H1 (cell line): Measurements from ENCODE around the gene TMUB2. TPM values are rescaled to one million over a fixed set of nuclear protein-coding genes. Genes with fewer than 3 reads are reported as not detected.
A peak's percentile ranks its signal among the peaks of the same experiment; 100 is the strongest.

ENCODE experiments used
- CTCF ChIA-PET: fragments of 300-600 bp; sonication (Branson Sonifier 250); formaldehyde crosslinking; loops from one replicate; lab custom pipeline; 2021; ENCODE audit not compliant: partially characterized antibody; lab: Charles Lee
- POLR2A ChIA-PET: fragments of 300-600 bp; sonication (Branson Sonifier 250); formaldehyde crosslinking; loops from one replicate; lab custom pipeline; 2021; ENCODE audit warnings: inconsistent platforms; ENCODE audit not compliant: partially characterized antibody; lab: Charles Lee
- DNase-seq, 2 experiments: peaks; one replicate each; pipeline versions ENCODE4 v3.0.0 to v3.0.0-alpha.2; 2010 to 2022; ENCODE audit warnings: low spot score in 2 of 2, low read depth in 1 of 2, mixed read lengths in 1 of 2
- FAIRE-seq: peaks from 2 replicates; lab custom pipeline; 2011; peaks lifted over from hg19 to GRCh38; lab: Jason Lieb, UNC
- H2AFZ ChIP-seq: 2 replicates; pipeline ENCODE4 v1.8.1; 2012; ENCODE audit warnings: low read length, inconsistent platforms
- H2AK5ac ChIP-seq: 2 replicates; pipeline ENCODE4 v1.6.1; 2013; ENCODE audit warnings: low read depth, low read length
- H2BK120ac ChIP-seq: replicated peaks from 2 replicates; pipeline ENCODE3; 2013; ENCODE audit warnings: low read depth, low read length, inconsistent platforms
- H2BK12ac ChIP-seq: 2 replicates; pipeline ENCODE4 v1.6.1; 2013; ENCODE audit warnings: low read depth, low read length
- H2BK15ac ChIP-seq: 2 replicates; pipeline ENCODE4 v1.6.1; 2013; ENCODE audit warnings: low read length
- H2BK20ac ChIP-seq: 2 replicates; pipeline ENCODE4 v1.6.1; 2013; ENCODE audit warnings: low read length
- H2BK5ac ChIP-seq: 2 replicates; pipeline ENCODE4 v1.6.1; 2013; ENCODE audit warnings: low read depth, low read length
- H3K14ac ChIP-seq: 2 replicates; pipeline ENCODE4 v1.6.1; 2013; ENCODE audit warnings: inconsistent platforms; ENCODE audit not compliant: insufficient read length
- H3K18ac ChIP-seq: 2 replicates; pipeline ENCODE4 v1.6.1; 2013; ENCODE audit warnings: low read length; ENCODE audit errors: extremely low read depth
- H3K23ac ChIP-seq: 2 replicates; pipeline ENCODE4 v1.6.1; 2013; ENCODE audit warnings: inconsistent platforms; ENCODE audit not compliant: insufficient read length
- H3K23me2 ChIP-seq: 2 replicates; pipeline ENCODE4 v1.6.1; 2013; ENCODE audit warnings: low read depth, low read length
- H3K27ac ChIP-seq: 2 replicates; pipeline ENCODE4 v1.6.1; 2011; ENCODE audit warnings: low read depth, low read length, inconsistent platforms
- H3K27me3 ChIP-seq, 4 experiments: replicated peaks in 1 of 4; 1 replicate in 1 of 4; 2 replicates in 3 of 4; pipeline versions ENCODE4 v1.6.1 to v1.8.1; 2011 to 2013; ENCODE audit warnings: low read length in 3 of 4, mild to moderate bottlenecking in 3 of 4, inconsistent platforms in 2 of 4, mixed read lengths in 2 of 4, moderate library complexity in 1 of 4; ENCODE audit not compliant: control insufficient read depth in 3 of 4, insufficient read depth in 3 of 4; ENCODE audit errors: extremely low read depth in 1 of 4
- H3K36me3 ChIP-seq, 4 experiments: 2 replicates each; pipeline versions ENCODE4 v1.6.1 to v1.8.1; 2011 to 2013; ENCODE audit warnings: mild to moderate bottlenecking in 4 of 4, low read length in 3 of 4, moderate library complexity in 2 of 4, control low read depth in 1 of 4, inconsistent platforms in 1 of 4; ENCODE audit not compliant: insufficient read depth in 4 of 4, control insufficient read depth in 2 of 4
- H3K4ac ChIP-seq: replicated peaks from 2 replicates; pipeline ENCODE3; 2013; ENCODE audit warnings: low read length, low read depth, mixed read lengths, inconsistent platforms; ENCODE audit not compliant: insufficient read length
- H3K4me1 ChIP-seq, 4 experiments: replicated peaks in 1 of 4; 1 replicate in 1 of 4; 2 replicates in 3 of 4; pipeline versions ENCODE4 v1.6.1 to v1.8.1; 2011 to 2013; ENCODE audit warnings: low read length in 3 of 4, inconsistent platforms in 2 of 4, mixed read lengths in 1 of 4; ENCODE audit not compliant: insufficient read depth in 4 of 4, control insufficient read depth in 3 of 4
- H3K4me2 ChIP-seq, 2 experiments: 2 replicates each; pipeline versions ENCODE4 v1.6.1 to v1.8.1; 2011 to 2013; ENCODE audit warnings: low read depth in 2 of 2, low read length in 2 of 2, control low read depth in 1 of 2, inconsistent platforms in 1 of 2, mild to moderate bottlenecking in 1 of 2; ENCODE audit not compliant: insufficient read depth in 1 of 2
- H3K4me3 ChIP-seq, 4 experiments: fragments of 200-600, 300-600 bp in 1 of 4; sonication (generic), shearing (Covaris generic), sonication (Bioruptor Twin) in 1 of 4; 2 replicates each; pipeline versions ENCODE4 v1.5.1 to v1.8.1; 2011 to 2016; ENCODE audit warnings: low read length in 4 of 4, low read depth in 3 of 4, control low read depth in 2 of 4, inconsistent platforms in 2 of 4, mild to moderate bottlenecking in 2 of 4, mixed read lengths in 1 of 4, moderate library complexity in 1 of 4; ENCODE audit not compliant: insufficient read depth in 2 of 4; ENCODE audit errors: extremely low read depth in 1 of 4
- H3K56ac ChIP-seq: replicated peaks from 2 replicates; pipeline ENCODE3; 2013; ENCODE audit warnings: low read depth, mild to moderate bottlenecking, mixed read lengths, low read length, inconsistent platforms; ENCODE audit not compliant: insufficient read length
- H3K79me1 ChIP-seq: 2 replicates; pipeline ENCODE4 v1.6.1; 2013; ENCODE audit warnings: low read depth, low read length, control low read depth
- H3K79me2 ChIP-seq, 2 experiments: 2 replicates each; pipeline versions ENCODE4 v1.6.1 to v1.8.1; 2012 to 2013; ENCODE audit warnings: low read length in 2 of 2, mild to moderate bottlenecking in 2 of 2, inconsistent platforms in 1 of 2; ENCODE audit not compliant: insufficient read depth in 2 of 2, control insufficient read depth in 1 of 2
- H3K9ac ChIP-seq, 4 experiments: replicated peaks in 1 of 4; 1 replicate in 1 of 4; 2 replicates in 3 of 4; pipeline versions ENCODE4 v1.6.1 to v1.8.1; 2011 to 2013; ENCODE audit warnings: low read depth in 3 of 4, low read length in 3 of 4, control low read depth in 2 of 4, mild to moderate bottlenecking in 2 of 4, moderate library complexity in 2 of 4, inconsistent platforms in 1 of 4; ENCODE audit errors: extremely low read depth in 1 of 4
- H3K9me3 ChIP-seq, 2 experiments: 2 replicates each; pipeline versions ENCODE4 v1.6.1 to v1.8.1; 2012 to 2013; ENCODE audit warnings: mild to moderate bottlenecking in 2 of 2, moderate library complexity in 2 of 2, control low read depth in 1 of 2, inconsistent platforms in 1 of 2, low read depth in 1 of 2, low read length in 1 of 2, mixed read lengths in 1 of 2; ENCODE audit not compliant: insufficient read depth in 2 of 2
- H4K20me1 ChIP-seq, 2 experiments: replicated peaks in 1 of 2; 2 replicates each; pipeline versions ENCODE3 to v1.8.1; 2011 to 2013; ENCODE audit warnings: inconsistent platforms in 2 of 2, low read length in 2 of 2, mild to moderate bottlenecking in 1 of 2; ENCODE audit not compliant: insufficient read depth in 2 of 2, control insufficient read depth in 1 of 2
- H4K5ac ChIP-seq: 2 replicates; pipeline ENCODE4 v1.6.1; 2013; ENCODE audit warnings: low read length, low read depth, mixed read lengths, inconsistent platforms; ENCODE audit not compliant: insufficient read length
- H4K8ac ChIP-seq: 2 replicates; pipeline ENCODE4 v1.8.0; 2013; ENCODE audit warnings: mild to moderate bottlenecking, moderate library complexity, low read length, inconsistent platforms; ENCODE audit not compliant: insufficient read depth; ENCODE audit errors: extremely low read depth
- H4K91ac ChIP-seq: replicated peaks from 2 replicates; pipeline ENCODE3; 2013; ENCODE audit warnings: low read length, mixed read lengths, inconsistent platforms; ENCODE audit not compliant: insufficient read length
- FOSL1 ChIP-seq: IDR thresholded peaks from 2 replicates; pipeline ENCODE4 v1.6.1; 2011; ENCODE audit warnings: mild to moderate bottlenecking, low read depth, low read length, moderate library complexity; ENCODE audit not compliant: insufficient read depth
- GABPA ChIP-seq: IDR thresholded peaks from 2 replicates; pipeline ENCODE4 v1.6.1; 2011; ENCODE audit warnings: mild to moderate bottlenecking, low read length, moderate library complexity, borderline replicate concordance; ENCODE audit not compliant: insufficient read depth
- JUN ChIP-seq: IDR thresholded peaks from 2 replicates; pipeline ENCODE4 v1.6.1; 2011; ENCODE audit warnings: low read depth, mild to moderate bottlenecking, improper control_type of control experiment, low read length
- NRF1 ChIP-seq: IDR thresholded peaks from 2 replicates; pipeline ENCODE4 v1.6.1; 2011; ENCODE audit warnings: mild to moderate bottlenecking, low read depth, low read length, improper control_type of control experiment
- RBBP5 ChIP-seq: IDR thresholded peaks from 2 replicates; pipeline ENCODE4 v1.7.1; 2012; ENCODE audit warnings: low read depth, mild to moderate bottlenecking, inconsistent platforms, low read length, moderate library complexity, borderline replicate concordance
- TAF7 ChIP-seq: optimal IDR thresholded peaks from 2 replicates; pipeline ENCODE3; 2011; ENCODE audit warnings: low read depth, mild to moderate bottlenecking, inconsistent platforms, low read length, moderate library complexity, borderline replicate concordance
- WGBS, 2 experiments: shearing (Covaris generic) in 1 of 2; methylation state at CpG; one replicate each; pipeline versions ENCODE4 v1.1.6 to v1.1.7; 2013 to 2015; ENCODE audit warnings: low lambda C conversion rate in 2 of 2, mixed read lengths in 2 of 2, inconsistent platforms in 1 of 2, low coverage in 1 of 2, missing lambda C conversion rate in 1 of 2; ENCODE audit not compliant: insufficient replicate concordance in 2 of 2, insufficient coverage in 1 of 2, insufficient read length in 1 of 2; ENCODE audit errors: extremely low coverage in 1 of 2, missing lambda C conversion rate in 1 of 2; 5-methylcytosine and 5-hydroxymethylcytosine counted together
- polyA plus RNA-seq, 7 experiments: library from polyadenylated mRNA; depleted of rRNA in 3 of 7; stranded (reverse) in 5 of 7; unstranded in 2 of 7; fragments of >200 nt in 5 of 7; fragments of 200-250 nt in 2 of 7; gene quantifications; 1 replicate in 5 of 7; 2 replicates in 1 of 7; 4 replicates in 1 of 7; pipeline versions ENCODE4 v1.2.1 to v1.2.3, GENCODE V29; 2011 to 2013; ENCODE audit warnings: missing spikeins in 2 of 7, mixed read lengths in 2 of 7
- total RNA-seq: library from RNA; stranded (reverse); fragmentation: NEBNext Ultra II Directional; extraction: Animal tissue kit (Norgen Biotek cat#: 25700); gene quantifications from 2 replicates; pipeline ENCODE4 v1.2.1, GENCODE V29; 2021
- TF ChIP-seq, protein P1 (sequence below), 3 experiments: IDR thresholded peaks; 1 replicate in 2 of 3; 2 replicates in 1 of 3; pipeline versions ENCODE4 v1.5.1 to v1.6.1; 2011; ENCODE audit warnings: low read length in 3 of 3, mild to moderate bottlenecking in 3 of 3, inconsistent platforms in 2 of 3, low read depth in 1 of 3, moderate library complexity in 1 of 3; ENCODE audit not compliant: insufficient read depth in 1 of 3; ENCODE audit errors: control extremely low read depth in 1 of 3
- TF ChIP-seq, protein P2 (sequence below): IDR thresholded peaks from 2 replicates; pipeline ENCODE4 v1.6.1; 2011; ENCODE audit warnings: low read depth, mild to moderate bottlenecking, low read length; ENCODE audit not compliant: insufficient read depth

Gene TMUB2
- total and polyA plus RNA-seq, 2 of the 8 experiments (the other 6 are each of a cell fraction or from before 2014, with no cell fraction given) = 18.5 to 30.5 TPM

DNA sequence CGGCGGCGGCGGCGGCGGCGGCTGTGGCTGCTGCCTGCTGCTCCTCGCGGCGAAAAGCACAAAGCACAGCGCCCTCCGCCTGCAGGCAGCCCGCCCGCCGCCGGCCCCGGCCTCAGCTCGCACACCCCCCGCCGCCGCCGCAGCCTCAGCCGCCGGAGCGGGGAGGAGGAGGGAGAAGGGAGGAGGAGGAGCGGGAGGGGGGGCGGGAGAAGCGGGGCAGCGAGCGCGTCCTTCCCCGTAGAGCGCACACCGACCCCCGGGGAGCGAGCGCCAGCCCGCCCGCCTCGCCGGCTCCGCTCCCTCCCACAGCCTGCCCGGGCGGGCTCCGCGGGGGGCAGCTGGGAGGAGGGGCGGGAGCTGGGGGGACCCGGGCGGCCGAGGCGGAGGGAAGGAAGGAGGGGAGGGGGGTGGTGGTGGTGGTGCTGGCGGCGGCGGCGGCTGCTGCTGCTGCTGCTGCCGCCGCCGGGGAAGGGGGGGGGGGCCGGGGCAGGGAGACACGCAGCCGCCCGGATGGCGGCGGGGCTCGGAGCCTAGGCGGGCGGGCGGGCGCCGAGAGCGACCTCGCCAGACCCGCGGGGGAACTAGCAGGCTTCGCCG lies 32.9 kb downstream of the TMUB2 start, which contains the start of gene UBTF:
Gene UBTF (minus strand): TSS at position 60 of the 597 bp plus-strand sequence. CDS start 1,446 bp downstream, outside the sequence.
- H3K36me3 ChIP-seq = peaks cover 18 to 25% (median 21%) of the 10 kb centered on the region in 4 experiments; a peak in 7 of 8 replicates
- no peaks in the 10 kb centered on the region for H3K9me3 ChIP-seq
- peak within 1 kb of the TSS; percentile 97 for H3K56ac ChIP-seq
- FAIRE-seq (no peak), DNase-seq (peak in 1 of 2 experiments; percentile 75)
- H2AK5ac ChIP-seq = 0 out of 2 replicates have a peak within 1 kb of the TSS, but pooled peaks have one; percentile 30
- H2BK5ac ChIP-seq = peak within 1 kb of the TSS; percentile 90; the same call in 1 of the 2 replicates
- H3K14ac ChIP-seq = no peak within 1 kb of the TSS
- H3K79me2 ChIP-seq = peaks cover 11 to 23% of the 10 kb centered on the region in 2 experiments
- H2BK20ac ChIP-seq = no peak within 1 kb of the TSS
- no CpG with 5 or more reads among the region's 76 CpGs for WGBS, 2 experiments
- H3K27ac ChIP-seq = peak within 1 kb of the TSS; percentile 92
- peak within 1 kb of the TSS; percentile 90 for H4K91ac ChIP-seq
- H4K5ac ChIP-seq = peak within 1 kb of the TSS; percentile 85
- POLR2A ChIA-PET = interaction anchor here (0.8 to 4.9 kb wide), 21 partner anchors 10 to 143 kb away, joined by 3 to 58 read pairs (median 4); partner anchors contain the start of genes RUNDC3A and SLC25A39
- H4K8ac ChIP-seq = peak within 1 kb of the TSS; percentile 99
- peaks cover 21% of the 10 kb centered on the region for H3K23me2 ChIP-seq
- no peak within 1 kb of the TSS for H2BK12ac ChIP-seq
- peak within 1 kb of the TSS; percentile 79 to 100 (median 88) for H3K4me3 ChIP-seq
- H2BK120ac ChIP-seq = no peak within 1 kb of the TSS
- no peaks in the 10 kb centered on the region for H3K27me3 ChIP-seq
- CTCF ChIA-PET = interaction anchor here (1.0 to 1.9 kb wide), 4 partner anchors 9 to 112 kb away, joined by 3 to 6 read pairs (median 4); partner anchors contain the start of gene RUNDC3A
- H2AFZ ChIP-seq = no peak within 1 kb of the TSS
- peaks cover 9% of the 10 kb centered on the region for H3K79me1 ChIP-seq
- peaks cover 4 to 21% (median 5%) of the 10 kb centered on the region in 4 experiments; a peak in 6 of 7 replicates for H3K4me1 ChIP-seq
- peak within 1 kb of the TSS; percentile 97 for H3K18ac ChIP-seq
- H3K9ac ChIP-seq = peak within 1 kb of the TSS; percentile 67 to 96 (median 93)
- H3K4ac ChIP-seq = no peak within 1 kb of the TSS
- peaks cover 0 to 7% of the 10 kb centered on the region in 2 experiments for H4K20me1 ChIP-seq
- no peak within 1 kb of the TSS for H3K23ac ChIP-seq
- peak within 1 kb of the TSS; percentile 61; the same call in 1 of the 2 replicates for H2BK15ac ChIP-seq
- H3K4me2 ChIP-seq = peak within 1 kb of the TSS; percentile 87 to 97
- TF ChIP-seq RBBP5 (no peak), FOSL1 (no peak), GABPA (no peak), JUN (no peak), NRF1 (no peak), TAF7 (peak; percentile 23)
- TF ChIP-seq, protein P1, sequence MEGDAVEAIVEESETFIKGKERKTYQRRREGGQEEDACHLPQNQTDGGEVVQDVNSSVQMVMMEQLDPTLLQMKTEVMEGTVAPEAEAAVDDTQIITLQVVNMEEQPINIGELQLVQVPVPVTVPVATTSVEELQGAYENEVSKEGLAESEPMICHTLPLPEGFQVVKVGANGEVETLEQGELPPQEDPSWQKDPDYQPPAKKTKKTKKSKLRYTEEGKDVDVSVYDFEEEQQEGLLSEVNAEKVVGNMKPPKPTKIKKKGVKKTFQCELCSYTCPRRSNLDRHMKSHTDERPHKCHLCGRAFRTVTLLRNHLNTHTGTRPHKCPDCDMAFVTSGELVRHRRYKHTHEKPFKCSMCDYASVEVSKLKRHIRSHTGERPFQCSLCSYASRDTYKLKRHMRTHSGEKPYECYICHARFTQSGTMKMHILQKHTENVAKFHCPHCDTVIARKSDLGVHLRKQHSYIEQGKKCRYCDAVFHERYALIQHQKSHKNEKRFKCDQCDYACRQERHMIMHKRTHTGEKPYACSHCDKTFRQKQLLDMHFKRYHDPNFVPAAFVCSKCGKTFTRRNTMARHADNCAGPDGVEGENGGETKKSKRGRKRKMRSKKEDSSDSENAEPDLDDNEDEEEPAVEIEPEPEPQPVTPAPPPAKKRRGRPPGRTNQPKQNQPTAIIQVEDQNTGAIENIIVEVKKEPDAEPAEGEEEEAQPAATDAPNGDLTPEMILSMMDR (IDR thresholded peaks at IDR 0.05; ENCODE audit: control extremely low read depth in 1 of 3, insufficient read depth in 1 of 3, low read depth in 1 of 3, low read length in 3 of 3) = peak in 2 of 3 experiments; percentile 0 to 8; a peak in 1 of 4 replicates
- TF ChIP-seq, protein P2, sequence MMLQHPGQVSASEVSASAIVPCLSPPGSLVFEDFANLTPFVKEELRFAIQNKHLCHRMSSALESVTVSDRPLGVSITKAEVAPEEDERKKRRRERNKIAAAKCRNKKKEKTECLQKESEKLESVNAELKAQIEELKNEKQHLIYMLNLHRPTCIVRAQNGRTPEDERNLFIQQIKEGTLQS = no peak
